Activated naive CD4-positive, alpha-beta T cell (primary cell): ENCODE results near the gene ZNF331.

ENCODE experiments used
- DNase-seq, 4 experiments: peaks; one replicate each; lab custom pipeline; 2025; lab: John Stamatoyannopoulos, UW

The ZNF331 gene

GRCh38 chr19:53520547-53521372 is 17.2 kb upstream of the ZNF331 start:
- DNase-seq: peak; percentile 69 to 79 (median 70)

GRCh38 chr19:53521373-53522202 is 16.4 kb upstream of the ZNF331 start:
- DNase-seq: no peak

GRCh38 chr19:53525922-53526321 is 12.0 kb upstream of the ZNF331 start:
- DNase-seq: no peak

- DNase-seq: no peak
Measured at GRCh38 chr19:53530622-53531021, 7.3 kb upstream of the ZNF331 start.

GRCh38 chr19:53531457-53531856 is 6.5 kb upstream of the ZNF331 start:
- DNase-seq: no peak

- DNase-seq: no peak
Measured at GRCh38 chr19:53532362-53532761, 5.6 kb upstream of the ZNF331 start.

GRCh38 chr19:53536225-53536548 is 1.8 kb upstream of the ZNF331 start:
- no peak for DNase-seq

- no peak for DNase-seq
Measured at GRCh38 chr19:53537121-53537520, 824 bp upstream of the ZNF331 start.

GRCh38 chr19:53538378-53539109 is 599 bp downstream of the ZNF331 start:
- peak in 1 of 4 experiments; percentile 24 for DNase-seq

GRCh38 chr19:53540091-53540490 is 2.1 kb downstream of the ZNF331 start:
- no peak for DNase-seq

GRCh38 chr19:53541971-53542370 is 4.0 kb downstream of the ZNF331 start:
- DNase-seq: no peak

- no peak for DNase-seq
Measured at GRCh38 chr19:53545271-53546065, 7.5 kb downstream of the ZNF331 start.

GRCh38 chr19:53546758-53547513 is 9.0 kb downstream of the ZNF331 start:
- no peak for DNase-seq

GRCh38 chr19:53549340-53549739 is 11.4 kb downstream of the ZNF331 start:
- no peak for DNase-seq

GRCh38 chr19:53552001-53552721 is 14.2 kb downstream of the ZNF331 start:
- DNase-seq: no peak

GRCh38 chr19:53553156-53553555 is 15.2 kb downstream of the ZNF331 start:
- DNase-seq: no peak

GRCh38 chr19:53553865-53554791 is 16.2 kb downstream of the ZNF331 start:
- DNase-seq: peak; percentile 75 to 87 (median 81)

- DNase-seq: peak in 1 of 4 experiments; percentile 22
Measured at GRCh38 chr19:53554804-53555203, 16.9 kb downstream of the ZNF331 start.

GRCh38 chr19:53555352-53555751 is 17.4 kb downstream of the ZNF331 start:
- no peak for DNase-seq
